Uterus (tissue), 2 donors: ENCODE measurements around the gene MAST2.
"Not testable (repeated sequence)": the region's sequence is repeated elsewhere in the genome, so short reads cannot be mapped to it uniquely, and the experiment has no call there.

ENCODE experiments used
- CTCF ChIP-seq, 4 experiments: fragments of 200-600 bp in 2 of 4; fragments of 450-650 bp in 2 of 4; sonication (generic) in 2 of 4; IDR thresholded peaks; one replicate each; pipeline ENCODE4 v1.5.1; 2016 to 2019; ENCODE audit warnings: antibody characterized with exemption in 4 of 4, mild to moderate bottlenecking in 2 of 4, moderate library complexity in 1 of 4
- POLR2A ChIP-seq, 2 donors: fragments of 450-650 bp; IDR thresholded peaks; one replicate each; pipeline ENCODE4 v1.6.1; 2016; ENCODE audit warnings: antibody characterized with exemption in 2 of 2, mild to moderate bottlenecking in 1 of 2, moderate library complexity in 1 of 2

- not testable (repeated sequence) for TF ChIP-seq POLR2A, CTCF (IDR thresholded peaks at IDR 0.05)
Observed at GRCh38 chr1:45872173-45872801, 68.9 kb downstream of the MAST2 start.
